MCF 10A (cell line): ENCODE data around the gene PLSCR2. TPM values are rescaled to one million over a fixed set of nuclear protein-coding genes. Genes with fewer than 3 reads are reported as not detected.
"Not testable (repeated sequence)": the region's sequence is repeated elsewhere in the genome, so short reads cannot be mapped to it uniquely, and the experiment has no call there.

Experiments
- BruUV-seq: library from RNA; stranded (reverse); fragments of 400-500 nt; replicated peaks from 2 replicates; lab custom pipeline; 2021; lab: Mats Ljungman, UMichigan
- CTCF ChIA-PET: fragments of 300-600 bp; sonication (Branson Sonifier 250); formaldehyde crosslinking; extraction: SDS; loops from one replicate; lab custom pipeline; 2021; ENCODE audit warnings: antibody characterized with exemption, inconsistent platforms; lab: Yijun Ruan, JAX
- POLR2A ChIA-PET: fragments of 300-600, 350-650 bp; sonication (Branson Sonifier 250); formaldehyde crosslinking; extraction: SDS; loops from one replicate; lab custom pipeline; 2020; ENCODE audit warnings: antibody characterized with exemption, inconsistent platforms; lab: Yijun Ruan, JAX
- DNase-seq: peaks from one replicate; pipeline ENCODE4 v3.0.0-alpha.2; 2018; ENCODE audit not compliant: unreplicated experiment
- H3K27ac Mint-ChIP-seq: one replicate; pipeline ENCODE4 v1.8.0; 2022; ENCODE audit warnings: mild to moderate bottlenecking, low read depth, mixed read lengths; ENCODE audit not compliant: unreplicated experiment
- H3K27me3 Mint-ChIP-seq: one replicate; pipeline ENCODE4 v1.8.0; 2022; ENCODE audit warnings: mixed read lengths; ENCODE audit not compliant: insufficient read depth, unreplicated experiment
- H3K36me3 Mint-ChIP-seq: one replicate; pipeline ENCODE4 v1.8.0; 2022; ENCODE audit warnings: mild to moderate bottlenecking, moderate library complexity, mixed read lengths; ENCODE audit not compliant: insufficient read depth, unreplicated experiment
- H3K4me1 Mint-ChIP-seq: one replicate; pipeline ENCODE4 v1.8.0; 2022; ENCODE audit warnings: mixed read lengths; ENCODE audit not compliant: insufficient read depth, unreplicated experiment
- H3K4me3 Mint-ChIP-seq: one replicate; pipeline ENCODE4 v1.8.0; 2022; ENCODE audit warnings: mild to moderate bottlenecking, moderate library complexity, mixed read lengths; ENCODE audit not compliant: unreplicated experiment
- H3K9me3 Mint-ChIP-seq: one replicate; pipeline ENCODE4 v1.8.0; 2022; ENCODE audit warnings: mixed read lengths; ENCODE audit not compliant: unreplicated experiment
- CTCF ChIP-seq: fragments of 200-600 bp; IDR thresholded peaks from one replicate; pipeline ENCODE4 v1.8.0; 2022; ENCODE audit warnings: antibody characterized with exemption, mild to moderate bottlenecking; ENCODE audit not compliant: unreplicated experiment
- intact Hi-C: fragments of 100-400 bp; cut with micrococcal nuclease; formaldehyde crosslinking; loops from 2 replicates; pipeline ENCODE4 v1.14.1; 2022
- total RNA-seq: library from RNA; stranded (reverse); gene quantifications from 2 replicates; pipeline ENCODE4 v1.2.3, GENCODE V29; 2022

The PLSCR2 gene
- total RNA-seq, 1 experiment from 2014 or later: not detected

- DNase-seq: no peak
- ChIA-PET CTCF (no interaction called here), POLR2A (no interaction called here)
- Mint-ChIP-seq H3K27ac (no peak overlapping the region), H3K36me3 (no peaks in the 10 kb centered on the region), H3K9me3 (peaks cover 21% of the 10 kb centered on the region), H3K4me1 (peaks cover 1% of the 10 kb centered on the region), H3K27me3 (no peaks in the 10 kb centered on the region), H3K4me3 (no peak overlapping the region)
- TF ChIP-seq CTCF: no peak
- BruUV-seq: no TSS peak
- intact Hi-C loops: no loop called here
Measured at GRCh38 chr3:146416366-146416765, 53.0 kb downstream of the PLSCR2 start.

GRCh38 chr3:146414010-146414409, 55.4 kb downstream of the PLSCR2 start:
- H3K27me3 Mint-ChIP-seq: no peaks in the 10 kb centered on the region

GRCh38 chr3:146412711-146413110, 56.6 kb downstream of the PLSCR2 start:
- intact Hi-C loops, BruUV-seq, H3K27me3 Mint-ChIP-seq, H3K27ac Mint-ChIP-seq, DNase-seq, H3K4me1 Mint-ChIP-seq, H3K36me3 Mint-ChIP-seq, H3K4me3 Mint-ChIP-seq: not testable (repeated sequence)
- ChIA-PET POLR2A (interaction anchor here (1.0 kb wide), 1 partner anchor 19 kb away, joined by 4 read pairs; no protein-coding TSS in a partner anchor), CTCF (interaction anchor here (0.5 to 0.6 kb wide), 2 partner anchors 11 to 55 kb away, joined by 3 to 6 read pairs; no protein-coding TSS in a partner anchor)
- H3K9me3 Mint-ChIP-seq: peaks cover 26% of the 10 kb centered on the region

More at GRCh38 chr3:146414010-146414409, 55.4 kb downstream of the PLSCR2 start:
- intact Hi-C loops: no loop called here
- DNase-seq: no peak
- CTCF ChIA-PET: interaction anchor here (0.6 kb wide), 1 partner anchor 1668 kb away, joined by 3 read pairs; no protein-coding TSS in a partner anchor
- POLR2A ChIA-PET: no interaction called here
- no peak overlapping the region for H3K27ac Mint-ChIP-seq
- no peak for TF ChIP-seq CTCF
- BruUV-seq: no TSS peak
- no peaks in the 10 kb centered on the region for H3K36me3 Mint-ChIP-seq
- no peak overlapping the region for H3K4me3 Mint-ChIP-seq
- no peaks in the 10 kb centered on the region for H3K4me1 Mint-ChIP-seq
- H3K9me3 Mint-ChIP-seq: peaks cover 26% of the 10 kb centered on the region

GRCh38 chr3:146407956-146408355, 61.4 kb downstream of the PLSCR2 start:
- intact Hi-C loops: no loop called here
- Mint-ChIP-seq H3K27ac (no peak overlapping the region), H3K36me3 (no peaks in the 10 kb centered on the region), H3K4me3 (no peak overlapping the region), H3K9me3 (peaks cover 14% of the 10 kb centered on the region), H3K4me1 (peaks cover 10% of the 10 kb centered on the region), H3K27me3 (no peaks in the 10 kb centered on the region)
- POLR2A ChIA-PET: no interaction called here
- CTCF ChIA-PET: interaction anchor here (0.7 kb wide), 1 partner anchor 219 kb away, joined by 3 read pairs; no protein-coding TSS in a partner anchor
- TF ChIP-seq CTCF: no peak
- BruUV-seq: no TSS peak
- no peak for DNase-seq

GRCh38 chr3:146404436-146404835, 64.9 kb downstream of the PLSCR2 start:
- CTCF ChIA-PET: no interaction called here
- Mint-ChIP-seq H3K27ac (no peak overlapping the region), H3K9me3 (no peaks in the 10 kb centered on the region), H3K4me1 (peaks cover 10% of the 10 kb centered on the region), H3K36me3 (no peaks in the 10 kb centered on the region), H3K4me3 (no peak overlapping the region), H3K27me3 (no peaks in the 10 kb centered on the region)
- intact Hi-C loops: no loop called here
- TF ChIP-seq CTCF: no peak
- BruUV-seq: no TSS peak
- POLR2A ChIA-PET: no interaction called here
- DNase-seq: no peak
